Measurements from ENCODE around the gene ACSF3. TPM values are rescaled to one million over a fixed set of nuclear protein-coding genes. Genes with fewer than 3 reads are reported as not detected.

Gene ACSF3
- 14.7 to 19.8 TPM (median 18.2 TPM) in 5 replicates for total RNA-seq (2022; extraction: Qiagen RNA extraction; ENCODE audit: low read depth)

DNA sequence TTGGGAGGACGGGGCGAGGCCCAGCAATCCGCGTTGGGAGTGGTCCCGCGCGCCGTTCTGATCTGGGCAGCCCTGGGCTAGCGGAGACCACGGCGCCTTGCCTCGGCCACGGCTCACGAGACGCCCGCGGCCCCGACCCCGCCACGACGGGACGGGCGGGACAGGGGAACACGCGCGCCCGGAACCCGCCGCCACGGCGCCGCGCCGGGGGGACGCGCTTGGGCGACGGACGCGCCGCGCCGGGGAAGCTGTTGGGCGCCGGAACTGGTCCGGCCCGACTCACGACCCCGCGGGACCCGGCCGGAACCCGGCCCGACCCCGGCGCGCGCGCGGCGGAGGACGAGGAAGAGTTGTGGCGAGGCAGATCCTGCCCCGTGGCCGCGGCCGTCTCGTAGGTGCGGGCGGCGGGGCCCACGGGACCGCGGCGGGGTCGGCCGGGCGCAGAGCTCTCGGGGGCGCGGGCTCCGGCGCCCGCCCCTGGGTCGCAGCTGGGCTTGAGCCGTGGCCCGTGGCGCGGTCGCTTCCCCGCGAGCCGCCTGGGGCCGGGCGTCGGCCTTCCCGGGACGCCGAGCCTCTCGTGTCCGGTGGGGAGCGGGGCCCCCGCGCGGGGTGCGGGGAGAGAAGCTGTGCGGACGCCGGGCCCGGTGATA is at the start of gene ACSF3:
Gene ACSF3 (plus strand): TSS at position 251 of the 650 bp plus-strand sequence. CDS start 6,830 bp downstream, outside the sequence.

DNA sequence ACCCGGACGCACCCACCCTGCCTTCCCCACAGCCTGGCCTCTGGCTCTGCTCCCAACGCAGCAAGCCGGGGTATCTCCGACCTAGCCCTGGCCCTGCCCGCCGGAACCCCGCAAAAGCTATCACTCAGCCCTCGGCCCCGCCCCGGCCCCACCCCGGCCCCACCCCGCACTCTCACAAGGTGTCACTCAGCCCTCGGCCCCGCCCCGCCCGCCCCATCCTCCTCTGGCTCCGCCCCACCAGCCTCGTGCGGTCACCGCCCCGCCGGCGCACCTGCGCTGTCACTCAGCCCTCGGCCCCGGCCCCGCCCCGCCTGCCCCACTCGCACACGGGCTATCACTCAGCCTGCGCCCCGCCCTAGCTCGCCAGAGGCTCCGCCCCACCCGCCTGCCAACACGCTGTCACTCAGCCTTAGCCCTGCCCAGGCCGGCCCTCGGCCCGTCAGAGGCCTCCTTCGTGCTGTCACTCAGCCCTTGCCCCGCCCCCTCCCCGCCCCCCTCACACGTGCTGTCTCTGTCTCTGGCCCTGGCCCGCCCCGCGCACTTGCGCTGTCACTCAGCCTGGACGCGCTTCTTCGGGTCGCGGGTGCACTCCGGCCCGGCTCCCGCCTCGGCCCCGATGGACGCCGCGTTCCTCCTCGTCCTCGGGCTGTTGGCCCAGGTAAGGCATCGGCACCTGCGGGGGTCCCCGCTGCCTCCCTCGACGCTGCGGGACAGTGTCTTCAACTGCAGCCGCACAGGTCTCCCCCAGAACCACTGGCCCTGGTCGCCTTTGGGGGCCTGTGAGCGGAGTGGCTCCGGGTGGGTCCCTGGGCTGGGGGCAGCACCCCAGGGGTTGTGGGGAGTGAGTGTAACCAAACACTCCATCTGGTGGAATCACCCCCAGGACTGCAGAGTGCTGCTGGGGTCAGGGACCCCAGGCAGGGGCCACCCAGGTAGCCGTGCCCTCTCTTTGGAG is 77.8 kb downstream of the ACSF3 start, which contains the start of gene CDH15:
Gene CDH15 (plus strand): TSS at position 533 of the 955 bp plus-strand sequence. CDS start 84 bp downstream, at position 617.

DNA sequence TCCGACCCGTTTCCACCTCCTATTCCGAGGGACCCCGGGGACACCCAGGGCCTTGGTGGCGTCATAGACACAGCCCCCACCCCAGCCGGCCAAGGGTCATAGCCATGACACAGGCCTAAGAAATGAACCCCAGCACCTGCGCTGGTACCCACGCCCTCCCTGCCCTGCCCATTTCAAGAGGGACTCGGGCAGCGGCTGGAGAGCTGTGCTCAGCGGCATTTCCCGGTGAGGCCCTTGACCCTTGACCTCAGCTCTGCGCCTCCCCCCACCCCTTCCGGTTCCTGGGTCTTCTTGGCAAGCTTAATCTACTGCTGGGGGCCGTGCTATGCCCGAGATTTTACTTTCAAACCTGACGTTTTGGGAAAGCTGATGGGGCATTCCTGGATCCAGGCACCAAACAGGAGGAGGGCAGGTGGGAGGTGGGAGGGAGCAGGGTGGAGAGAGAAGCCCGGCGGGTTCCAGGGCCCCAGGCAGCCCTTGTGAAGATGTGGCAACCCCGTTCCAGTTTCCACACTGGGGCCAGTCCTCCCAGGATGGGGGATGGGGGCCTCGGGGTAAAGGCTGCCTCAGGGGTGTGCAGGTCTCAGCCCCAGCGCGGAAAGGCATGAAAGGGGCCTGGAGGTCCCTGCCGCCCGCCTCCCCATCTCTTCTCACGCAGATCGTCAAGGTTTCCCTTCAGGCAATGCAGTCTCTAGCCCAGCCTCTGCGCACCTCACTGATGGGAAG is 106.6 kb downstream of the ACSF3 start, which contains the start of gene SLC22A31:
Gene SLC22A31 (minus strand): TSS at position 414 of the 726 bp plus-strand sequence. CDS start 36 bp downstream, at position 378.

Other genes starting within 250 kb of the ACSF3 start
- gene GALNS, start 236.9 kb upstream of the ACSF3 start, total RNA-seq (2022; extraction: Qiagen RNA extraction; ENCODE audit: low read depth) = 37.9 to 49.4 TPM (median 44.9 TPM) in 5 replicates
- 95.2 to 120 TPM (median 106 TPM) in 5 replicates for gene TRAPPC2L, start 236.7 kb upstream of the ACSF3 start, total RNA-seq (2022; extraction: Qiagen RNA extraction; ENCODE audit: low read depth)
- not detected in 5 replicates for gene PABPN1L, start 227.2 kb upstream of the ACSF3 start, total RNA-seq (2022; extraction: Qiagen RNA extraction; ENCODE audit: low read depth)
- 0.18 to 0.57 TPM (median 0.46 TPM) in 5 replicates for gene CBFA2T3, start 116.6 kb upstream of the ACSF3 start, total RNA-seq (2022; extraction: Qiagen RNA extraction; ENCODE audit: low read depth)
- 0.05 to 0.19 TPM (median 0.14 TPM) in 5 replicates for gene CDH15, start 77.9 kb downstream of the ACSF3 start, total RNA-seq (2022; extraction: Qiagen RNA extraction; ENCODE audit: low read depth)
- gene SLC22A31, start 106.7 kb downstream of the ACSF3 start, total RNA-seq (2022; extraction: Qiagen RNA extraction; ENCODE audit: low read depth) = 0.83 to 2.1 TPM (median 1.5 TPM) in 5 replicates
- 9.3 to 13.1 TPM (median 9.9 TPM) in 5 replicates for gene ZNF778, start 123.9 kb downstream of the ACSF3 start, total RNA-seq (2022; extraction: Qiagen RNA extraction; ENCODE audit: low read depth)

All from A549 treated with DMSO at 1 μM for 4 hours (cell line).